ENCODE results near the gene IL36RN. TPM values are rescaled to one million over a fixed set of nuclear protein-coding genes. Genes with fewer than 3 reads are reported as not detected.
"Not testable (repeated sequence)": the region's sequence is repeated elsewhere in the genome, so short reads cannot be mapped to it uniquely, and the experiment has no call there.

IL36RN gene
- polyA plus RNA-seq, 3 donors: not detected

DNA sequence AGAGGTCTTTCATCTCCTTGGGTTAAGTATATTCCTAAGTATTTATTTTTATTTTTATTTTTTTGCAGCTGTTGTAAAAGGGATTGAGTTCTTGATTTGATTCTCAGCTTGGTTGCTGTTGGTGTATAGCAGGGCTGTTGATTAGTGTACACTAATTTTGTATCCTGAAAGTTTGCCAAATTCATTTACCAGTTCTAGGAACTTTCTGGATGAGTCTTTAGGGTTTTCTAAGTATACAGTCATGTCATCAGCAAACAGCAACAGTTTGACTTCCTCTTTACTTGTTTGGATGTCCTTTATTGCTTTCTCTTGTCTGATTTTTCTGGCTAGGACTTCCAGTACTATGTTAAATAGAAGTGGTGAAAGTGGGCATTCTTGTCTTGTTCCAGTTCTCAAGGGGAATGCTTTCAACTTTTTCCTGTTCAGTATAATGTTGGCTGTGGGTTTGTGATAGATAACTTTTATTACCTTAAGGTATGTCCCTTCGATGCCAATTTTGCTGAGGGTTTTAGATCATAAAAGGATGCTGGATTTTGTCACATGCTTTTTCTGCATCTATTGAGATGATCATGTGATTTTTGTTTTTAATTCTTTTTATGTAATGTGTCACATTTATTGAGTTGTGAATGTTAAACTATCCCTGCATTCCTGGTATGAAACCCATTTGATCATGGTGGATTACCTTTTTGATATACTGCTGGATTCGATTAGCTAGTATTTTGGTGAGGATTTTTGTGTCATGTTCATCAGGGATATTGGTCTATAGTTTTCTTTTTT lies 38.0 kb downstream of the IL36RN start:
- DNase-seq (ENCODE audit: low read depth in 3 of 3, low spot score in 2 of 3): not testable (repeated sequence)

DNA sequence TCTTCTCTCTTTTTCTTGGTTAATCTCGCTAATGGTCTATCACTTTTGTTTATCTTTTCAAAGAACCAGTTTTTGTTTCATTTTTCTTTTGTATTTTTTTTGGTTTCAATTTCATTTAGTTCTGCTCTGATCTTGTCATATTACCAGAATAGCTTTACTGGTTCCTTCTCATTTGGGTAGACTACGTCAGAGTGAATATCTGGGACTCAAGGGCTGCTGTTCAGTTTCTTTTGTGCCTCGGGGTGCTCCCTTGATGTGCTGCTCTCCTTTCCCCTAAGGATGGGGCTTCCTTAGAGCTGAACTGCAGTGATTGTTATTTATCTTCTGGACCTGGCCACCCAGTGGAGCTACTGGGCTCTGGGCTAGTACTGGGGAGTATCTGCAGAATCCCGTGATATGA lies 39.0 kb downstream of the IL36RN start:
- DNase-seq (ENCODE audit: low read depth in 3 of 3, low spot score in 2 of 3): no peak

DNA sequence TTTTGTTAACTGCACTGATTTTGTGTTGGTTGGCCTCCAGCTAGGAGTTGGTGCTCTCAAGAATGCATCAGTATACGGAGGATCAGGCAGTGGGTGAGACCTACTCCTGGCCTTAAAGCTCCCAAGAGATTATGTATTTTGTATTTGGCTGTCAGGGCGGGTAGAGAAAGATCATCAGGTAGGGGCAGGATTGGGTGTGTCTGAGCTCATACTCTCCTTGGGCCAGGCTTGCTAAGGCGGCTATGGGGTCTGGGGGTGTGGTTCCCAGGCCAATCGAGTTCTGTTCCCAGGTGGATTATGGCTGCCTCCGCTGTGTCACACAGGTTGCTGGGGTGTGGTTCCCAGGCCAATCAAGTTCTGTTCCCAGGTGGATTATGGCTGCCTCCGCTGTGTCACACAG lies 39.5 kb downstream of the IL36RN start:
- DNase-seq (ENCODE audit: low read depth in 3 of 3, low spot score in 2 of 3): no peak

DNA sequence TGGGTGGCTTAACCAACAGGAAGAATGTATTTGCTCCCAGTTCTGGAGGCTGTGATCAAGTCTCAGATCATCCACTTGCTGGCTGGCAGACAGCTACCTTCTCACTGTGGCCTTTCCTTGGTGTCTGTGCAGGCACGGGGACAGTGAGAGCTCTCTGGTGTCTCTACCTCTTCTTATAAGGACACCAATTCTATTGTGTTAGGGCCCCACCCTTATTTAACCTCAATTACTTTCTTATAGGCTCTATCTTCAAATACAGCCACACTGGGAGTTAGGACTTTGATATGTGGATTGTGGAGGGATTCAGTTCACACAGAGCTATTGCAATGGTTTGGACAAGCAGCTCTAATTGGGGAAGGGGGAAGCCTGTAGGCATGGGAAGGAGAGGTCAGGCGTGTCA lies 43.1 kb downstream of the IL36RN start:
- DNase-seq (ENCODE audit: low read depth in 3 of 3, low spot score in 2 of 3): no peak

DNA sequence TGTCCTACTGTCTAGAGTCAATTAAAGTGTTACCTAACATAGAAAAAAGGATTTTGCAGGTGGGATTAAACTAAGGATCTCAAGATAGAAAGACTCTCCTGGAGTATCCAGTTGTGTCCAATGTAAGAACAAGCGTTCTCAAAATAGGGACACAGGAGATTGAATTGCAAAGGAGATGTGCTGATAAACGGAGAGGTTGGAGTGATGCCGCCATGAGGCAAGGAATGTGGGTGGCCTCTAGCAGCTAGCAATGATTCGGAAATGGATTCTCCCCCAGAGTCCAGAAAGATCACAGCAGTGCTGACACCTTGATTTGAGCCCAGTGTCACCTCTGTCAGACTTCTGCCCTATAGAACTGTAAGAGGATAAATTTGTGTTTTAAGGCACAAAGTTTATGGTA lies 44.3 kb downstream of the IL36RN start:
- no peak for DNase-seq (ENCODE audit: low read depth in 3 of 3, low spot score in 2 of 3)

DNA sequence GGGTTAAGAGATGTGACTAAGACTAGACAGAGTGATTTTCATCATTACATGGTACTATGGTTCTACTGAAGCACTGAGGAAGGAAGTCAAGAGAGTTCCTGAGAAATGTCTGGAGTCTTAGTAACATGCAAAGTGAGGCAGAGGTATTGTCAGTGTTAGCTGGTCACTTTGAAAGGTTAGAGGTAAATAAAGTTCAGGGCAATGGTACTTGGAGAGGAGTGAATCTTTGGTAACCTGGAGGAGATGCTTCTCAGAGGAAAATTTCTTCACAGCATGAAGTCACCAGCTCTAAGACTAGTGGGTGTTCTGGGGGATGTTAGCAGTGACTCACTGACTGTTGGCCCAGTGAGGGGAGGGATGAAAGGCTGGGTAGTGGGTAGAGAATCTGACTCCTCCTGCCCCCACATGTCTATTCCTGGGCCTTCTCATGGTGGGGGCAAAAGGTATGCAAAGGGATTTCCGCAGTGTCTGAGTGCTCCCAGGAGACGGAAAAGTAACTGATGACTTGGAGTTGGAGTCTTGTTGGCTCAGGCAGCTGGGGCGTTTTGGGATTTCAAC lies 45.1 kb downstream of the IL36RN start:
- no peak for DNase-seq (ENCODE audit: low read depth in 3 of 3, low spot score in 2 of 3)

DNA sequence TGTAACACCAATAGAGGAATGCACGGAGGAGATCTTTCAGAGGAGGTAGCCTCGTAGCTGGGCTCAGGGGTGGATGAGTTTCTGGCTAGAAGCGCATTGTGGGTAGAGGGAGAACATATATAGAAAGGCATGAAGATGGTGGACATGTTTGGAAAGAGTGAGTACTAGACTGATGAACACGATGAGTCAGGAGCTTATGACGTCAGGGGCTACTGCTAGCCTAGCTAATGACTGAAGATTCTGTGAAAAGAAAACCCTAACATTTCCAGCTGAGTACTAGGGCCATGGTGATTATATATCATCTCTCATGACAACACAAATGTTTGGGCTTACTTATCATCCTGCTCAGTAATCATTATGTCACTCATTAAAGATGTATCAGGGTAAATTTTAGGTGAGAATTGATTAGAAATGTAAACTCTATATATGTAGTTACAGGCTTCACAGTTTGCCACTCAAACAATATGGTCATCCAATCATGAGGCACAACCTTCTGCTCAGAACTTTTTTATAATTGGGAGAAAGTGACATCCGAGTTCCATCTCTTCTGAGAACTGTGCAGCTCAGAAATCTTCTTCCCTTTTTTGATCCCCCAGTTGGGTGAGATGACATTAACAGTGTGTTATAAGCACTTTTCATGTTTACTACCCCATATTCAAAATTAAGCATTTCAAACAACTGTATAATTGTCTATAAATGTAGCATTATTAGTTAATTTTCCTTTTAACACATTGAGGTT lies 46.2 kb downstream of the IL36RN start:
- no peak for DNase-seq (ENCODE audit: low read depth in 3 of 3, low spot score in 2 of 3)

DNA sequence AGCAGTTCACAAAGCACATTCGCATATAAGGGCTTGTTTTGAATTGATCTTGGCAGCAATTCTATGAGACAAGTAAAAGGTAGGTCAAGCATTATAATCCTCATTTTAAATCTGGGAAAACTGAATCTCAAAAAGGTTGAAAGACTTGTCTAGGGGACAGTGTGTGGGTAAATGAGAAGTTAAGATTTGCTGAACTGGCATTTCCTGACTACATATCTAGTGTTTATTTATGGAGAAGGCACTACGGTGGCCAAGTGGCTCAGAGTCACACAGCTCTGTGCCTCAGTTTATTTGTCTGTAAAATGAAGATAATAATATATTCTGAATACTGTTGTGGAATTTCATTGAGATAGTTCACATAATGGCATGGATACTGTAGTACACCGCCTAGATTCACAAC lies 52.1 kb downstream of the IL36RN start:
- DNase-seq (ENCODE audit: low read depth in 3 of 3, low spot score in 2 of 3): no peak

DNA sequence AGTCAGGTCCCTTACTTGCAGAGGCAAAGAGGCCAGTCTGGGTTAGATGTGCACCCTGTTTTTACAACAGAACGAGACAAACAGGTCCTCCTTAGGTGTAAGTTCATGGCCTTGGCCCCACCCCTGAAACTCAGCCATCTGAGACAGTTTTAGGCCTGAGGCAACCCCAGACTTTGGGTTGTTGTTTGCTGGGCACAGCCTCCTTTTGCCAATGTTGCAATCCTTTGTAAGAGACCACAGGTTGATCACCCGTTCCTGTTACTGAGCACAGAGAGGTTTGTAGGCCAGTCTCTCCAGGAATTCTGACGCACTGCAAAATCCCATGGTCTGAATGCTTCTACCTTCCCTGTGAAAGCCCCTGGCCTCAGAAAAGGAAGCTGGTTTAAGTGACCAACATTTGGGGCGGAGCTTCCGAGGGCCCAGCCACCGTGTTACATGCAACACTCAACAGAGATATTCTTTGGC lies 52.9 kb downstream of the IL36RN start:
- DNase-seq (ENCODE audit: low read depth in 3 of 3, low spot score in 2 of 3): no peak

DNA sequence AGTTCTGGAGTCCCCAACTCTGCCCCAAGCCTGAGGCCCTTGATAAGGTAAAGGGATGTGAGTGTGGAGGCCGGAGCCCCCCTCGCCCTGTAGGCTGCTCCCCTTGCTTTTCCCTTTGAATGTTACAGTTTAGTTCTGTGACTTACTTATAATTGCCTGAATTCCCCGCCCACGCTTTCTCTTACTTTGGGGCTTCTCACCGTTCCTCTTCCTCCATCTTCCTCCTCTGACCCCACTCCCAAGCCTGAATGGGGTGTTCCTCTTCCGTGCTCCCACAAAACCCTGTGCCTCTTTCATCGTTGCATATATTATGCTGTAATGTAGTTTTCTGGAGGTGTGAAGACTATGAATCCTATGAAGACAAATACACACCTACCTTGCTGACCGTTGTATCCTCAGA lies 53.4 kb downstream of the IL36RN start:
- DNase-seq (ENCODE audit: low read depth in 3 of 3, low spot score in 2 of 3): no peak

DNA sequence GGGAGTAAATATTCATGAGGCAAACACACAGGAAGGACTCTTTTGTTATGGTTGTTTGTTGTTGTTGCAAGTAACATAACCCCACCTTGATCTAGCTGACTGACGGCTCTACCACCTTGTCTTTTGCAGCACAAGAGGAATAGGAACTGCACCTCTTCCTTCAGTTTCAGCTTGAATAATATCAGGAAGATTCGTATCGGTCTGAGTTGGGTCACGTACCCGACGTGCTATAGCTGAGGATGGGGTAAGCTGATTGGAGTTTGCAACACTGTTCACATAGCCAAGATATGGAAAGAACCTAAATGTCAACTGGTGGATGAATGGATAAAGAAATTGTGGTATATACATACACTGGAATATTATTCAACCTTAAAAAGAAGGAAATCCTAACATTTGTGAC lies 53.9 kb downstream of the IL36RN start:
- DNase-seq (ENCODE audit: low read depth in 3 of 3, low spot score in 2 of 3): no peak

DNA sequence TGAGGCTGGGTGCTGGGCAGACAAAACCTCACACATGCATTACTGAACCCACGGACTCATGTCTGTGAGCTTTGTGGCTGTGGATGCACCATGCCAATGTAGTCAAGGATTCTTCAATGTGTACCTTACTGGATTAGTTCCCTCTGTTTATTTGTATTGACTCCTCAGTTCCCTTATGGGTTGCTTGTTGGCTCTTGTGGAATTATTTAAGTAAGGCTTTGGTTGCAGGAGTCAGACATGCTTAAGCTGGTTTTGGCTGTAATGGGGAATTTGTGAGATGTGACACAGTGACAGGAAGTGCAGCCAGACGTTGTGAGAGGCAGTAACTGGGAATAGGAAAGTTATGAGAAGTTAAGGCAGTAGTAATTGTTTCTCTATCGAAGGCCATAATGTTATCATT lies 54.8 kb downstream of the IL36RN start:
- DNase-seq (ENCODE audit: low read depth in 3 of 3, low spot score in 2 of 3): no peak

Other genes with a start within 250 kb of the IL36RN start
- 1 to 10 TPM in 1 of 3 donors, under 1 TPM in 2; 0.47 to 1.7 (median 0.50) TPM for gene IL1B, start 222.4 kb upstream of the IL36RN start, polyA plus RNA-seq (ENCODE audit: insufficient read length in 3 of 3)
- gene IL37, start 148.0 kb upstream of the IL36RN start, polyA plus RNA-seq (ENCODE audit: insufficient read length in 3 of 3): not detected
- gene IL36G, start 81.2 kb upstream of the IL36RN start, polyA plus RNA-seq (ENCODE audit: insufficient read length in 3 of 3): under 1 TPM in 1 of 3 donors, not detected in 2; 0.21 TPM
- gene IL36A, start 53.7 kb upstream of the IL36RN start, polyA plus RNA-seq (ENCODE audit: insufficient read length in 3 of 3): not detected
- not detected for gene IL36B, start 6.3 kb upstream of the IL36RN start, polyA plus RNA-seq (ENCODE audit: insufficient read length in 3 of 3)
- not detected for gene IL1F10, start 8.8 kb downstream of the IL36RN start, polyA plus RNA-seq (ENCODE audit: insufficient read length in 3 of 3)
- 1 to 10 TPM in 2 of 3 donors, under 1 TPM in 1; 0.74 to 3.7 (median 1.3) TPM for gene IL1RN, start 68.4 kb downstream of the IL36RN start, polyA plus RNA-seq (ENCODE audit: insufficient read length in 3 of 3)
- gene PSD4, start 114.8 kb downstream of the IL36RN start, polyA plus RNA-seq (ENCODE audit: insufficient read length in 3 of 3): 10 to 100 TPM in 1 of 3 donors, 1 to 10 TPM in 2; 8.2 to 10.9 (median 9.7) TPM
- gene PAX8, start 219.7 kb downstream of the IL36RN start, polyA plus RNA-seq (ENCODE audit: insufficient read length in 3 of 3): 100 to 1,000 TPM; 213 to 241 (median 227) TPM